Motor neuron (in vitro differentiated cells): ENCODE data around the gene ITPK1. TPM values are rescaled to one million over a fixed set of nuclear protein-coding genes. Genes with fewer than 3 reads are reported as not detected.

Experiments used
- ATAC-seq, 8 experiments: fragments of 200-7000 bp; cut with Tn5 transposase; replicated peaks in 6 of 8; 2 replicates each; pipeline ENCODE4 v1.8.0; 2021; ENCODE audit warnings: mild to moderate bottlenecking in 8 of 8, moderate library complexity in 8 of 8
- H3K27ac ChIP-seq, 2 donors: fragments of 250-450 bp; sonication (Bioruptor Pico); 2 replicates each; pipeline ENCODE4 v1.9.0; 2021; ENCODE audit warnings: antibody characterized with exemption in 2 of 2, mild to moderate bottlenecking in 2 of 2, moderate library complexity in 1 of 2
- H3K4me1 ChIP-seq, 2 donors: fragments of 250-450 bp; sonication (Bioruptor Pico); replicated peaks in 1 of 2; 2 replicates each; pipeline ENCODE4 v1.6.1; 2021; ENCODE audit warnings: antibody characterized with exemption in 2 of 2, mild to moderate bottlenecking in 2 of 2, moderate library complexity in 1 of 2
- H3K4me3 ChIP-seq, 5 donors: fragments of 250-450 bp; sonication (Bioruptor Pico); 2 replicates each; pipeline ENCODE4 v1.9.0; 2021; ENCODE audit warnings: antibody characterized with exemption in 5 of 5, mild to moderate bottlenecking in 5 of 5, moderate library complexity in 4 of 5
- WGBS, 10 experiments: fragments of 450-650 bp; shearing (Covaris generic); methylation state at CpG; one replicate each; pipeline ENCODE4 v1.0.0; 2022; 5-methylcytosine and 5-hydroxymethylcytosine counted together
- in situ Hi-C, 9 experiments: fragments of 400-800 bp; cut with MboI; loops; one replicate each; pipeline ENCODE4 v1.15.0; 2021; ENCODE audit warnings: low sequenced_read_pairs in 9 of 9, low pct_unique_long_range_greater_than_20kb in 2 of 9; ENCODE audit not compliant: unreplicated experiment in 9 of 9
- total RNA-seq, 8 experiments: library from RNA; unstranded; fragments of 300-600 nt; gene quantifications; 2 replicates each; pipeline versions ENCODE4 v1.2.3 to v1.2.4, GENCODE V29; 2022

ITPK1 gene
- total RNA-seq, 8 experiments from 2014 or later = 16.2 to 37.3 (median 22.4) TPM

DNA sequence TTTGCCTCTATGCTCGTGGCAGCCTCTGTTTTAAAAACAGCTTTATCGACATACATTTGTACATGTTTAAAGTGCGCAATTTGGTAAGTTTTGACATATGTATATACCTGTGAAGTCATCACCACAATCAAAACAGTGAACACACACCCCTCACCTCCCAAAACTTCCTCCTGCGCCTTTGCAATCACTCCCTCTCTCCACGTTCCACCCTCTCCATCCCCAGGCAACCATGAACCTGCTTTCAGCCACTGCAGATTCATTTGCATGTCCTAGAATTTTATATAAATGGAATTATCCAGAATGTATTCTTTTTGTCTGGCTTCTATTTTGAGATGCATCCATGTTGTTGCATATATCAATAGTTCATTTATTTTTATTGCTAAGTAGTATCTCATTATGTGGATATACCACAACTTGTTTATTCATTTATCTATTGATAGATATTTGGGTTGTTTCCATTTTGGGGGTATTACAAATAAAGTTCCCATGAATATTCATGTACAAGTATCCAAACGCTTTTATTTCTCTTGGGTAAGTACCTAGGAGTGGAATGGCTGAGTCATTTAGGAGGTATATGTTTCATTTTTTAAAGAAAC lies 208.3 kb downstream of the ITPK1 start:
- 0 to 100% (median 41%) methylated on average over 1 to 6 of the region's 6 CpGs; no CpG with 5 or more reads in 1 of the 10 experiments for WGBS, 10 experiments
- in situ Hi-C loops = no loop called here

DNA sequence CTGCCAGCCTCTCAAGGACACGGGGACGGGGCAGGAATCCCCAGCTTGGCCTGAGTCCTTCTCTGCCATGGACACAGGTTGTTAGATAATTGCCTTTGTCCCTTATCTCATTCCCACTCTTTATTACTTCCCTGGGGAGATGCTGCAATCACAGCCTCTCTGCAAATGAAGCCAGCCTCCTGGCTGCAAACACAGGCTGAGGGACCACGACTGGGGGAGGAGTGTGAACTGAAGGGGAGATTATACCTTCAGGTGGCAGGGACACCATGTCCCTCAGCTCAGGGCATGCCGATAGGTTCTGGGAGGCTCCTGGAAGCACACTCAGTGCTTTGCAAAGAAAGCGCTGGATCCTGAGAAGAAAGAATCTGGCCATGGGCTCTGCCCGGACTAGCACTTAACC lies 208.9 kb downstream of the ITPK1 start:
- in situ Hi-C loops = no loop called here
- peak in 5 of 8 experiments; percentile 78 to 94 (median 84) for ATAC-seq
- H3K27ac ChIP-seq = peak overlapping the region; percentile 68 to 73
- H3K4me3 ChIP-seq = no peak overlapping the region
- WGBS, 10 experiments = 56 to 100% (median 96%) methylated on average over 1 to 3 of the region's 6 CpGs; no CpG with 5 or more reads in 6 of the 10 experiments
- peaks cover 8 to 19% of the 10 kb centered on the region in 2 donors for H3K4me1 ChIP-seq

More for the DNA sequence above, 208.3 kb downstream of the ITPK1 start:
- H3K4me3 ChIP-seq = no peak overlapping the region
- H3K27ac ChIP-seq = peak overlapping the region in 1 of 2 donors; percentile 73
- ATAC-seq = no peak
- peaks cover 8 to 18% of the 10 kb centered on the region in 2 donors for H3K4me1 ChIP-seq

DNA sequence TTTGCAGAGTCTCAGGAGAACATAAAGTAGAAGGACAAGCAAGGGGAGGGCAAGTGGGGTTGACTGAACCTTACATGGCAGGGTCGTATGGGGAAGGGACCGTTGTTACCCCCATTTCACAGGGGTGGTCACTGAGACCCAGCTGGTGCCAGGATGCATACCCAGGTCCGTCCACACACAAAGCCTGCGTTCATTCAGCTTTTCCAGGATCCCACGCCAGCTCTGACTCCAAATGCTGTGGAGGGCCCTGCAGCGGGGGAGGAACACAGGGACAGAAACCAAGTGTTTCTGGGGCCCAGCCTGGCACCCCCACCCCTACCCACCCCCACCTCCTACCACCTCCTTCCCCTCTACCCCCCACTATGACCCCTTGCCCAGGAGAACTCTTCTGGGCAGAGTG lies 209.3 kb downstream of the ITPK1 start:
- in situ Hi-C loops = no loop called here
- H3K27ac ChIP-seq = peak overlapping the region in 1 of 2 donors; percentile 73
- peak in 1 of 8 experiments; percentile 5 for ATAC-seq
- WGBS, 10 experiments = no CpG with 5 or more reads among the region's 6 CpGs
- no peak overlapping the region for H3K4me3 ChIP-seq
- H3K4me1 ChIP-seq = peaks cover 8 to 19% of the 10 kb centered on the region in 2 donors

DNA sequence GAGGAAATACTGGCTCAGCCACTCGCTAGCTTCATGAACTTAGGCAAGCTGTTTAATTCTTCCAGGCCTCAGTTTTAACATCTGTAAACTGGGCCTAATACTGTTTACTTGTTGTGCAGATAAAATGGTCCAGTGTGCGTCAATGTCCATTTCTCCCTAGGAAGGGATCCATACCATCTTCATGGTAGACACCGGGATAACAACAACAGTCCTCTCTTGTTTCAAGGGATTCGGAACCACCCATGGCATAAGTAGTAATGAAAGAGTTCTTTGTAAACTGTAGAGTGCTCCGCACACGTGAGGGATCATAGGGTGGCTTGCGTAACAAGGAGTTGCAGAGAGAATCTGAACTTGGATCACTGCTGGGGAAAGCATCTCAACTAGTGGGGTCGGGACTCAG lies 210.1 kb downstream of the ITPK1 start:
- Histone ChIP-seq H3K4me1 (peaks cover 8 to 19% of the 10 kb centered on the region in 2 donors), H3K4me3 (no peak overlapping the region), H3K27ac (no peak overlapping the region)
- ATAC-seq = no peak
- 49 to 100% (median 71%) methylated on average over 2 to 6 of the region's 8 CpGs; no CpG with 5 or more reads in 1 of the 10 experiments for WGBS, 10 experiments
- in situ Hi-C loops = no loop called here

DNA sequence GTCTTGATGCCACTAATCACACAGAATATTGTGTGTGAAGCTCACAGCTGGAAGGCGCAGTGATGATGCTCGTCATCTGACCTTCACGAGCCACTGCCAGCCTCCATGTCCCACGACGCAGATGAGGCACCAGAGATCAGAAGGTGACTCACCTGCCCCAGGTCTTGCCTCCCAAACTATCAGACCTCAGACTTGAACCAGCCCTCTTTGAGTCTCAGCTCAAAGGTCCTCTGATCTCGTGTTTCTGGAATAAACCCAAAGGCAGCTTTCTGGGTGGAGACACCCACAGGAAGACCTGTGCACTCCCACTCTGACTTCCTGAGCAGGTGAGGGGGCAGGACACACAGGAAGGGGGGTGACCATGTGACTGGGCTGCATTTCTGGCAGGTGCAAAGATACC lies 212.4 kb downstream of the ITPK1 start:
- in situ Hi-C loops = no loop called here
- H3K27ac ChIP-seq = no peak overlapping the region
- 10 to 70% (median 33%) methylated on average over 1 to 6 of the region's 6 CpGs; no CpG with 5 or more reads in 3 of the 10 experiments for WGBS, 10 experiments
- H3K4me1 ChIP-seq = peaks cover 8 to 19% of the 10 kb centered on the region in 2 donors
- no peak for ATAC-seq
- no peak overlapping the region for H3K4me3 ChIP-seq

DNA sequence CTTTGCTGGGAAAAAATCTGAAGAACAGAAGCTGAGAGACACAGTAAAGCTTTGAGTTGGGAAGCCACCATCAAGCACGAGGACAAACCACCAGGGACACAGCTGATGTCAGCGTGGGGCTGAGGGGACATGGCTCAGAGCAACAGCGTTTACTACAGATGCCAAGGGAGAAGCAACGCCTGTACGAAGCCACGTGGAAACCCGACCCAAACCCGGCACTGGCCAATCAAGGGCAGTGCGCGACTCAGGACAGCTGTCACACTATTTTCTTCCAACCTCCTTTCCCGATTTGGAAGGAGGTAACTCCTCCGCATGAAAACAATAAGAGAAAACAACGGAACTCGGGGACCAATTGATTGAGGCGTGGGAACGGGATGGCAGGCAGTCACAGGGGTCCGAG lies 213.0 kb downstream of the ITPK1 start:
- Histone ChIP-seq H3K4me1 (peaks cover 8 to 19% of the 10 kb centered on the region in 2 donors), H3K27ac (no peak overlapping the region), H3K4me3 (no peak overlapping the region)
- 0 to 50% (median 10%) methylated on average over 1 to 12 of the region's 17 CpGs; no CpG with 5 or more reads in 3 of the 10 experiments for WGBS, 10 experiments
- in situ Hi-C loops = no loop called here
- peak in 7 of 8 experiments; percentile 29 to 71 (median 45) for ATAC-seq

DNA sequence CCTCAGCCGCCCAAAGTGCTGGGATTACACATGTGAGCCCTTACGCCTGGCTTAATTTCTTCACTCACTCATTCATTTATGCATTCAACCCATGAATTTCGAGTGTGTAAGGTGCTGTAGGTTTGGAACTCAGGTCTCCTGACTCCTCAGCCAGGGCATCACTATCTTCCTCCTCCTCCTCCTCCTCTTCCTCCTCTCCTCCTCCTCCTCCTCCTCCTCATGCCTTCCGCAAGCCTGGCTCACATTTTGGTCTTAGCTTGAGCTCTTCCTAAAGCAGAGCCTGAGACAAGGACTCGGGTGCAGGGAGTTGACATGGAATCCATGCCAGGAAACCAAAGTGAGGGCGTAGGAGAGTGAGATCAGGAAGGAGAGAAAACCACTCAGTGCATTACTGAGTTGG lies 213.5 kb downstream of the ITPK1 start:
- H3K27ac ChIP-seq = no peak overlapping the region
- WGBS, 10 experiments = 20 to 100% (median 51%) methylated on average over 1 to 4 of the region's 6 CpGs; no CpG with 5 or more reads in 5 of the 10 experiments

DNA sequence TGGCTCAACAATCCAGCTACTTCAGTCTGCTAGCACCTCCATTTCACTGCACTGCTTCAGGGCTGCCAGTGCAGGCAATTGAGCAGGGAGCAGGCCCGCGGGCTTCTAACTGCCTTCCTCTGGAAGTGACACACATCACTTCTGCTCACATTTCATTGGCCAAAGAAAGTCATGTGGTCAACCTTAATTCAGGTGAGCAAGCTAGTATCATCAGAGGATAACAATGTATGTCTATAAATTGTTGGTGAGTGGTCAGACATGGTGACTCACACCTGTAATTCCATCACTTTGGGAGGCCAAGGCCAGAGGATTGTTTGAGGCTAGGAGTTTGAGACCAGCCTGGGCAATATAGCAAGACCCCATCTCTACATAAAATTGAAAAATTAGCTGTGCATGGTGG lies 215.1 kb downstream of the ITPK1 start:
- H3K4me1 ChIP-seq = peaks cover 0 to 5% of the 10 kb centered on the region in 2 donors
- in situ Hi-C loops = no loop called here
- no peak overlapping the region for H3K27ac ChIP-seq
- WGBS, 10 experiments = 43 to 100% (median 100%) methylated on average over 1 to 2 of the region's 2 CpGs; no CpG with 5 or more reads in 7 of the 10 experiments
- ATAC-seq = no peak
- no peak overlapping the region for H3K4me3 ChIP-seq

More for the DNA sequence above, 213.5 kb downstream of the ITPK1 start:
- no peak for ATAC-seq
- H3K4me3 ChIP-seq = no peak overlapping the region
- peaks cover 8 to 16% of the 10 kb centered on the region in 2 donors for H3K4me1 ChIP-seq
- in situ Hi-C loops = no loop called here

DNA sequence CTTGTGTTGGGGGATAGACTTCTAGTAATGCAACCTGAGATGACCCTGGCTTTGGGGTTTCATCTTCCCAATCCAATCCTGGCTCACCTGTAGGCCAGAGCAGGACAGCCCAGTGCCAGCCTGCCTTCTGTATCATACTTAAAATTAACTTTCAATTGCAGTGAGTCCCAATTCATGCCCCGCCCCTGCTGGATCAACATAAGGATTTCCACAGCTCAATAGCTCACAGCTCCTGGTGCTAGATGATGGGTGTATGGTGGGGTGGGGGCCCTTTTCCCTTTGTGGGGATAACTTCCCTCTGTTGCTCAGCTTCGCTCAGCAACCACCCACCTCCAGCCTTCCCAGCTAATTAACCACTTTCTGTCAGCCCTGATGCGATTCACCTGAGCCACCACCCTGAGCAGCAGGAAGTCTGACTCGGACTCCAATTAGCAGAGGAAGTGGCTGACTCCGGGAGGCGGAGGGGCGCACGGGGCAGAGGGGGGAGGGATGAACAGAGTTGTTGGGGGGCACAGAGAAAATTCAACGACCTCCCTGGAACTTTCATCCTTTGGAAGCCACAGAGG lies 217.1 kb downstream of the ITPK1 start:
- H3K4me1 ChIP-seq = peaks cover 0 to 5% of the 10 kb centered on the region in 2 donors
- no peak overlapping the region for H3K27ac ChIP-seq
- in situ Hi-C loops = no loop called here
- H3K4me3 ChIP-seq = no peak overlapping the region
- peak in 2 of 8 experiments; percentile 52 to 56 for ATAC-seq
- 0 to 60% (median 49%) methylated on average over 1 to 6 of the region's 9 CpGs; no CpG with 5 or more reads in 6 of the 10 experiments for WGBS, 10 experiments

DNA sequence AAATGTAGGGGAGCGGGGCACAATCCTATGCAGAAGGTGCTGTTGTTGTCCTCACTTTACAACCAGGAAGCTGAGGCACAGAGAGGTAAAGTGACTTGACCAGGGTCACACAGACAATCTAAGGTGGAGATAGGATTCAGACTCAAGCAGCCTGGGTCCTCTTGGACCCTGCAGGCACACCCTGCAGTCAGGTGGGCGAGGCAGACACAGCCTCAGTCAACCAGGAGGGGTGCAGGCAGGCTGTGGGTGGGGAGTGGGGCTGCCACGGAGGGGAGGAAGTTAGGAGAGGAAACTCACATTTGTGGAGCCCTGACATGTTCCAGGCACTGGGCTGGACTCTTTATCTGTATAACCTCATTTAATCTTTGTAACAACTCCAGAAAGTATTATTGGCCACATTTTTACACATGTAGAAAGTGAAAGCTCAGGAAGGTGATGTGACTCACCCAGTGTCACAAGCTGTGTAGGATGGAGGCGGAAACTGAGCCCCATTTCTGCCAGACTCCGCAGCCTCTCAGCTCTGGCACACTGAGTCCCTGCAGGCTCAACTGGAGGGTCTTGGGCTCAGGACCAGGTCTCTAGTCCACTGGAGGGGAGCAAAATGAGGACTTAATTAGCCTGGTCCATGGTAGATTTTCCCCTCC lies 217.7 kb downstream of the ITPK1 start:
- in situ Hi-C loops = no loop called here

DNA sequence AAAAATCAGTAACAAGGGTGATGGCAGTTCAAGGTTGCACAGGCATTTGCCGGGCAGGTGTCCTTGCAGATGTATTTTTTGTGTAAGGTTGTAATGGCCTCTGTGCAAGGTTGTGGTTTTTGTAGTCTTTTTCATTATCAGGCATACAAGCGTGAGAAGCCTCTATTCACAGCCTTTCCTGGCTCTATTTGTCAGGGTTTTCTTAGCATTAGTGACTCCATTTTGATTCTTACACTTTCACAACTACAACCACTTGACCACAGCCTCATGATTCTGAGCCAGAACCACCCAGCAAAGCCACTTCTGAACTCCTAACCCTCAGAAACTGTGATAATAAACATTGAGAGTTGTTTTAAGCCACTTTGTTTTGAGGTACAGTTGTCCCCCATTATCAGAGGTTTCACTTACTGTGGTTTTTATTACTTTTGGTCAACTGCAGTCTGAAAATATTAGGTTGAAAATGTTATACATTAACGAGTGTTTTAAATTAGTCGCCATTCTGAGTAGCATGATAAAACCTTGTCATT lies 220.3 kb downstream of the ITPK1 start:
- H3K4me1 ChIP-seq = peaks cover 12 to 21% of the 10 kb centered on the region in 2 donors
- in situ Hi-C loops = no loop called here
- H3K4me3 ChIP-seq = no peak overlapping the region
- 20 to 91% (median 76%) methylated on average over 1 to 4 of the region's 4 CpGs; no CpG with 5 or more reads in 1 of the 10 experiments for WGBS, 10 experiments
- H3K27ac ChIP-seq = no peak overlapping the region
- no peak for ATAC-seq

More for the DNA sequence above, 217.7 kb downstream of the ITPK1 start:
- H3K27ac ChIP-seq = no peak overlapping the region
- 48 to 83% (median 64%) methylated on average over 1 to 2 of the region's 5 CpGs; no CpG with 5 or more reads in 7 of the 10 experiments for WGBS, 10 experiments
- ATAC-seq = peak in 2 of 8 experiments; percentile 41 to 51
- no peak overlapping the region for H3K4me3 ChIP-seq
- peaks cover 0 to 5% of the 10 kb centered on the region in 2 donors for H3K4me1 ChIP-seq

DNA sequence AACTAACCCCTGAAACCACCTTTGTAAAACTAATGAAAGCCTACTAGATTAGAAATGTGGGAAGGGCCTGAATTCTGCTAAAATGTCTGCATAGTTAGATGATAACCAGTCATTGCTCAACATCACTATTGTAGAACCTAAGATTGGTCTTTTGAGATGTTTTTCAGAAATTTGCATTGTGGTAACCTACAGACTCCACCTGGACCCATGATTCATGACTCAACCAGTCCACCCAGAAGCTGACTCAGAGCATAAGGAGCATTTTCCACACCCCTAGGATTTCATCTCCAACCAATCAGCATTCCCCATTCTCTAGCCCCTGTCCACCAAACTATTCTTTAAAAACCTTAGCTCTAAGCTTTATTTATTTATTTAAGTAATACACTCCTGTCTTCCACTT lies 223.1 kb downstream of the ITPK1 start:
- Histone ChIP-seq H3K27ac (no peak overlapping the region), H3K4me1 (peaks cover 12 to 22% of the 10 kb centered on the region in 2 donors), H3K4me3 (no peak overlapping the region)
- in situ Hi-C loops = no loop called here
- ATAC-seq = no peak
